Nephron progenitor cell (in vitro differentiated cells): ENCODE data around the gene HPSE2.
"Not testable (repeated sequence)": the region's sequence is repeated elsewhere in the genome, so short reads cannot be mapped to it uniquely, and the experiment has no call there.

Experiments used
- DNase-seq: peaks from one replicate; pipeline ENCODE4 v3.0.0; 2021
- H3K27ac Mint-ChIP-seq: 2 replicates; pipeline ENCODE4 v1.8.0; 2021; ENCODE audit warnings: mild to moderate bottlenecking, moderate library complexity, mixed read lengths
- H3K27me3 Mint-ChIP-seq: 2 replicates; pipeline ENCODE4 v1.8.0; 2021; ENCODE audit warnings: mild to moderate bottlenecking, low read depth, mixed read lengths; ENCODE audit not compliant: poor library complexity
- H3K36me3 Mint-ChIP-seq: 2 replicates; pipeline ENCODE4 v1.8.0; 2021; ENCODE audit warnings: low read depth, mixed read lengths
- H3K4me1 Mint-ChIP-seq: 2 replicates; pipeline ENCODE4 v1.8.0; 2021; ENCODE audit warnings: mixed read lengths
- H3K4me3 Mint-ChIP-seq: 2 replicates; pipeline ENCODE4 v1.8.0; 2021; ENCODE audit warnings: mild to moderate bottlenecking, moderate library complexity, mixed read lengths
- H3K9me3 Mint-ChIP-seq: 2 replicates; pipeline ENCODE4 v1.8.0; 2021; ENCODE audit warnings: mild to moderate bottlenecking, moderate library complexity, mixed read lengths
- CTCF ChIP-seq: fragments of 200-600 bp; sonication (generic); IDR thresholded peaks from 2 replicates; pipeline ENCODE4 v1.5.0; 2021; ENCODE audit warnings: antibody characterized with exemption

HPSE2 gene

GRCh38 chr10:99172128-99172738, 63.4 kb downstream of the HPSE2 start:
- no peaks in the 10 kb centered on the region for H3K4me1 Mint-ChIP-seq
- peaks cover 3% of the 10 kb centered on the region for H3K27me3 Mint-ChIP-seq
- no peak overlapping the region for H3K27ac Mint-ChIP-seq
- peak; percentile 85 for TF ChIP-seq CTCF
- H3K36me3 Mint-ChIP-seq = no peaks in the 10 kb centered on the region
- no peak overlapping the region for H3K4me3 Mint-ChIP-seq
- peak; percentile 56 for DNase-seq
- H3K9me3 Mint-ChIP-seq = peaks cover 6% of the 10 kb centered on the region

DNA sequence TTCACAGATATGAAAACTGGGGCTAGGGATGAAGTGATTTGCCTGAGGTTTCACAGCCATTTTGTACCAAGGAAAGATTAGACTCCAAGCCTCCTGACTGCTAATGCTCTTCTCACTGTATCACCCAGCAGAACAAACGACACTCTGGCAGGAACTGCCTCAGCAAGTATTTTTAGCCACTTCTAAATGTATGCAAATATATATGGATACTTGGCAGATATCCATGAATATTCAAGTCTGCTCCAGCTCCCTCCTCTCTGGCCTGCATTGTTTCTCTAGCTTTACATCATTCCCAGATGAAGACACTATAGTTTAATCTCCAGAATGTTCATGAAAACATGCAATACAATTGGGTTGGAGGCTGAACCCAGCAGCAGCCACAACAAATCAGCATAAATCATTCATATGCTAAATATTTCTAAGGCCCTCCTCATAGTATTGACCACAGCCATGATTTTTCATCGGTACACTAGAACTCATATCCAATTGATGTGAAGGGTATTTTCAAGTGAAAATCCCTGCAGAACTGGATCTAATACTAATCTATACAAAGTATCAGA, 65.5 kb downstream of the HPSE2 start:
- no peaks in the 10 kb centered on the region for H3K36me3 Mint-ChIP-seq
- no peak for DNase-seq
- H3K27me3 Mint-ChIP-seq = no peaks in the 10 kb centered on the region
- no peak overlapping the region for H3K27ac Mint-ChIP-seq
- no peaks in the 10 kb centered on the region for H3K4me1 Mint-ChIP-seq
- no peak for TF ChIP-seq CTCF
- no peak overlapping the region for H3K4me3 Mint-ChIP-seq
- H3K9me3 Mint-ChIP-seq = no peaks in the 10 kb centered on the region

DNA sequence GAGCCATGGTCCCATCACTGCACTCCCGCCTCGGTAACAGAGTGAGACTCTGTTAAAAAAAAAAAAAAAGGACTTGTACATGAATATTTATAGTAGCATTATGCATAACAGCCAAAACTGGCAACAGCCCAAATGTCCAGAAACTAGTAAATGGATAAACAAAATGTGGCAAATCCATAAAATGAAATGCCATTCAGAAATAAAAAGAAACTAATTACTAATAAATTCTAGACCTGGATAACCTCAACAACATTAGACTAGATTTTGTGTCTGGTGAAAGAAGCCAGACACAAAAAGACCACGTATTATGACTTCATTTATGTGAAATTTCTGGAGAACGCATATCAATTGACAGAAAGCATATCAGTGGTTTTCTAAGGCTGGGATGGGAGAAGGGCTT, 74.5 kb downstream of the HPSE2 start:
- H3K4me3 Mint-ChIP-seq = no peak overlapping the region
- no peaks in the 10 kb centered on the region for H3K9me3 Mint-ChIP-seq
- no peak for TF ChIP-seq CTCF
- peaks cover 5% of the 10 kb centered on the region for H3K27me3 Mint-ChIP-seq
- no peaks in the 10 kb centered on the region for H3K4me1 Mint-ChIP-seq
- H3K36me3 Mint-ChIP-seq = no peaks in the 10 kb centered on the region
- DNase-seq = no peak
- H3K27ac Mint-ChIP-seq = no peak overlapping the region

- Mint-ChIP-seq H3K4me3 (no peak overlapping the region), H3K27ac (no peak overlapping the region), H3K9me3 (no peaks in the 10 kb centered on the region), H3K27me3 (no peaks in the 10 kb centered on the region), H3K4me1 (no peaks in the 10 kb centered on the region), H3K36me3 (no peaks in the 10 kb centered on the region)
- DNase-seq = no peak
- no peak for TF ChIP-seq CTCF
Measured at GRCh38 chr10:99143651-99144050, 92.0 kb downstream of the HPSE2 start.

DNA sequence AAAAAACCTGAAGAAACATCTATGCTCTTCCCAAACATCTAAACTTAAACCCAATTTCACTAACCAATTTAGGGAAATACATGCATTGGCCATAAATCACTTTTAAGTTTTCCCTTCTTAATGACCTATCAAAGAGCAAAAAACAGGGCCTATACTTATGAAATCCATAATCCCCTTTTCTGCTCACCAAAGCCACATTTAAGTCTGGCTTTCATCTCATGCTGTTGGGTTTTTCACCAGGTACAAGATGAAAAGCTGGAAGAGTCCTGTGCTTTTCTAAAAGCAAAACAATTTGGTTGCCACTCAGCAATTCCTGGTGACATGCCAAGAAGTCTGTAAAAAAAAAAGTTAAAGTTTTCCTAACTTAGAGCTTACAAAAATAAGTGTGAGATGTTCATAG, 92.6 kb downstream of the HPSE2 start:
- Mint-ChIP-seq H3K4me1 (no peaks in the 10 kb centered on the region), H3K9me3 (peaks cover 1% of the 10 kb centered on the region), H3K36me3 (no peaks in the 10 kb centered on the region), H3K27ac (no peak overlapping the region), H3K4me3 (no peak overlapping the region), H3K27me3 (no peaks in the 10 kb centered on the region)
- no peak for DNase-seq
- no peak for TF ChIP-seq CTCF

GRCh38 chr10:99132897-99133296, 102.8 kb downstream of the HPSE2 start:
- not testable (repeated sequence) for DNase-seq, H3K4me3 Mint-ChIP-seq, H3K27ac Mint-ChIP-seq

More at GRCh38 chr10:99132897-99133296, 102.8 kb downstream of the HPSE2 start:
- not testable (repeated sequence) for H3K27me3 Mint-ChIP-seq, H3K36me3 Mint-ChIP-seq, H3K4me1 Mint-ChIP-seq
- H3K9me3 Mint-ChIP-seq = peaks cover 31% of the 10 kb centered on the region
